Body of pancreas (tissue), 4 donors: ENCODE measurements around the gene FOXS1. TPM values are rescaled to one million over a fixed set of nuclear protein-coding genes. Genes with fewer than 3 reads are reported as not detected.

Source experiments
- ATAC-seq: fragments of 150-250 bp; one replicate; pipeline ENCODE4 v1.9.1; 2016
- DNase-seq, 4 donors: peaks; one replicate each; pipeline ENCODE4 v3.0.0-alpha.2; 2019
- H3K27ac ChIP-seq, 4 donors: fragments of 200-600 bp; sonication (generic); 1 replicate in 3 of 4; 2 replicates in 1 of 4; pipeline versions ENCODE4 v1.5.1 to v1.6.1; 2016 to 2019; ENCODE audit warnings: mild to moderate bottlenecking in 1 of 4, mixed read lengths in 1 of 4, moderate library complexity in 1 of 4
- H3K27me3 ChIP-seq, 2 donors: fragments of 200-600 bp; sonication (generic); one replicate each; pipeline ENCODE4 v1.6.0; 2016; ENCODE audit warnings: mild to moderate bottlenecking in 1 of 2
- H3K36me3 ChIP-seq, 2 donors: fragments of 200-600 bp; sonication (generic); replicated peaks in 1 of 2; 2 replicates each; pipeline ENCODE4 v1.5.1; 2016; ENCODE audit warnings: low read depth in 2 of 2; ENCODE audit not compliant: insufficient read depth in 1 of 2
- H3K4me1 ChIP-seq: fragments of 200-600 bp; sonication (generic); one replicate; pipeline ENCODE4 v1.6.0; 2016
- H3K4me3 ChIP-seq, 2 donors: fragments of 200-600 bp; sonication (generic); 1 replicate in 1 of 2; 2 replicates in 1 of 2; pipeline ENCODE4 v1.5.1; 2016 to 2019
- H3K9me3 ChIP-seq, 3 donors: fragments of 200-600 bp; sonication (generic); 1 replicate in 2 of 3; 2 replicates in 1 of 3; pipeline ENCODE4 v1.5.1; 2016
- POLR2A ChIP-seq, 3 donors: fragments of 450-650 bp; IDR thresholded peaks; one replicate each; pipeline ENCODE4 v1.6.1; 2016; ENCODE audit warnings: antibody characterized with exemption in 3 of 3, mild to moderate bottlenecking in 2 of 3
- WGBS, 2 donors: methylation state at CpG; one replicate each; pipeline ENCODE4 v1.1.5; 2017; 5-methylcytosine and 5-hydroxymethylcytosine counted together
- intact Hi-C: fragments of 100-400 bp; cut with DNase I; formaldehyde crosslinking; loops from one replicate; pipeline ENCODE4 v1.15.1; 2023
- total RNA-seq, 2 donors: library from RNA; depleted of rRNA; stranded (reverse); fragments of >200 nt; gene quantifications; one replicate each; pipeline ENCODE4 v1.1.0, GENCODE V29; 2016
- TF ChIP-seq, protein P1 (sequence below), 7 experiments: fragments of 450-650 bp in 4 of 7; fragments of 200-600 bp in 3 of 7; sonication (generic) in 3 of 7; IDR thresholded peaks; one replicate each; pipeline ENCODE4 v1.5.1; 2016 to 2019; ENCODE audit warnings: antibody characterized with exemption in 7 of 7

FOXS1 gene
- total RNA-seq, 2 donors from 2014 or later, result 3.0 TPM; not detected in 1

- Histone ChIP-seq H3K27me3 (no peaks in the 10 kb centered on the region), H3K4me3 (no peak overlapping the region), H3K4me1 (peaks cover 19% of the 10 kb centered on the region), H3K27ac (no peak overlapping the region), H3K9me3 (no peaks in the 10 kb centered on the region), H3K36me3 (no peaks in the 10 kb centered on the region)
- DNase-seq, result no peak
- TF ChIP-seq POLR2A (IDR thresholded peaks at IDR 0.05), result no peak
- TF ChIP-seq, protein P1, sequence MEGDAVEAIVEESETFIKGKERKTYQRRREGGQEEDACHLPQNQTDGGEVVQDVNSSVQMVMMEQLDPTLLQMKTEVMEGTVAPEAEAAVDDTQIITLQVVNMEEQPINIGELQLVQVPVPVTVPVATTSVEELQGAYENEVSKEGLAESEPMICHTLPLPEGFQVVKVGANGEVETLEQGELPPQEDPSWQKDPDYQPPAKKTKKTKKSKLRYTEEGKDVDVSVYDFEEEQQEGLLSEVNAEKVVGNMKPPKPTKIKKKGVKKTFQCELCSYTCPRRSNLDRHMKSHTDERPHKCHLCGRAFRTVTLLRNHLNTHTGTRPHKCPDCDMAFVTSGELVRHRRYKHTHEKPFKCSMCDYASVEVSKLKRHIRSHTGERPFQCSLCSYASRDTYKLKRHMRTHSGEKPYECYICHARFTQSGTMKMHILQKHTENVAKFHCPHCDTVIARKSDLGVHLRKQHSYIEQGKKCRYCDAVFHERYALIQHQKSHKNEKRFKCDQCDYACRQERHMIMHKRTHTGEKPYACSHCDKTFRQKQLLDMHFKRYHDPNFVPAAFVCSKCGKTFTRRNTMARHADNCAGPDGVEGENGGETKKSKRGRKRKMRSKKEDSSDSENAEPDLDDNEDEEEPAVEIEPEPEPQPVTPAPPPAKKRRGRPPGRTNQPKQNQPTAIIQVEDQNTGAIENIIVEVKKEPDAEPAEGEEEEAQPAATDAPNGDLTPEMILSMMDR (IDR thresholded peaks at IDR 0.05), result no peak
- intact Hi-C loops, result loop anchor here (10.0 kb wide), 1 partner anchor 175 kb away; no protein-coding TSS in a partner anchor
- no peak for ATAC-seq
- 42 to 49% methylated on average over 7 of the region's 7 CpGs for WGBS, 2 donors
Measured at GRCh38 chr20:31859998-31860380, 14.6 kb upstream of the FOXS1 start.

DNA sequence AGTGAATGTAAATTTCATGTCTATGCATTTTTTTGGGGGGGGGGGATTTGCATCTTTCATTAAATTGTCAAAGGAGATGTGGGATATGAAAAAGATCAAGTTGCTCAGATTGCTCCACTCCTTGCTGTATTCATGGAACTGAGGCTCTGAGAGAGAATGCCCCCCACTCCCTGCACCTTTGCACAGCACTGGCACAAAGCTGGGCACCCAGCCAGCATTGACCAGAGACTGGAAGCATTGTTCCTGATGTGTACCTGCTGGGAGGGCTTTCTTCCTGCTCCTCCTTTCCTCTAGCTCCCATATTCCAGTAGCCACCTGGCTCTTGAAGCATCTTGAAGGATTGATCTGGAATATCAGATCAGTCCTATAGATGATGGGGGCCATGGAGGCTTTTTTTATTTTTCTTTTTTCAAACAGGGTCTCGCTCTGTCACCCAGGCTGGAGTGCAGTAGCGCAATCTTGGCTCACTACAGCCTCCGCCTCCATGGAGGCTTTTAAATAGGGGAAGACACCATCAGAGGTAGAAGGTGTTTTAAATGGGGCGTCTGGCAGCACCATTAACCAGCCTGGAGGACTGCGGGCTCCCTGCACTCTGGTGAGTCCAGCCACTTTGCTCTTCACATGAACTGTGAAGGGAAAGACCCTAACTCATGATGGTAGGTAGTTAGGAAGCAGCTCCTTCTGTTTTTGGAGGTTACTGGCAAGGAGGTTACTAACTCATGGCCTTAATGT, 14.0 kb upstream of the FOXS1 start:
- no peaks in the 10 kb centered on the region for H3K36me3 ChIP-seq
- ATAC-seq (no peak), DNase-seq (no peak)
- H3K4me1 ChIP-seq, result peaks cover 19% of the 10 kb centered on the region
- 76 to 83% methylated on average over 5 of the region's 5 CpGs for WGBS, 2 donors
- no peak for TF ChIP-seq POLR2A (IDR thresholded peaks at IDR 0.05)
- TF ChIP-seq, protein P1 (IDR thresholded peaks at IDR 0.05), result no peak
- H3K27ac ChIP-seq, result no peak overlapping the region
- H3K27me3 ChIP-seq, result no peaks in the 10 kb centered on the region
- H3K4me3 ChIP-seq, result no peak overlapping the region
- intact Hi-C loops, result loop anchor here (10.0 kb wide), 1 partner anchor 175 kb away; no protein-coding TSS in a partner anchor
- no peaks in the 10 kb centered on the region for H3K9me3 ChIP-seq

DNA sequence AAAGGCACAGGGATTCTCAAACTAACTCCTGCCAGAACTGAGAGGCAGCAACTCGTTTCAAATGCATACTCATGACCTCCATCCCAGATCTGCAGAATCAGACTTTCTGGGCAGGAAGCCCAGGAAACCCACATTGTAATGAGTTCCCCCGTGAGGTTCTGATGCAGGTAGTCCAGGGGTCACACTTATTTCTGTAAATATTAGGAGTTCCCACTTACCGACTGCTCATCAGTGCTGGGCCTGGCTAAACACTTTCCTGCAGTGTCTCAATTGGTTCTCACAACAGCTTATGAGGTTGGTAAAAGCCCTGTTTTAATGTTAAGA, 13.3 kb upstream of the FOXS1 start:
- TF ChIP-seq POLR2A (IDR thresholded peaks at IDR 0.05), result no peak
- TF ChIP-seq, protein P1 (IDR thresholded peaks at IDR 0.05), result no peak
- 29 to 32% methylated on average over 3 of the region's 3 CpGs for WGBS, 2 donors
- no peaks in the 10 kb centered on the region for H3K9me3 ChIP-seq
- ATAC-seq (no peak), DNase-seq (no peak)
- intact Hi-C loops, result loop anchor here (10.0 kb wide), 1 partner anchor 176 kb away; no protein-coding TSS in a partner anchor
- H3K27me3 ChIP-seq, result no peaks in the 10 kb centered on the region
- no peaks in the 10 kb centered on the region for H3K36me3 ChIP-seq
- H3K27ac ChIP-seq, result no peak overlapping the region
- H3K4me3 ChIP-seq, result no peak overlapping the region
- peaks cover 19% of the 10 kb centered on the region for H3K4me1 ChIP-seq

DNA sequence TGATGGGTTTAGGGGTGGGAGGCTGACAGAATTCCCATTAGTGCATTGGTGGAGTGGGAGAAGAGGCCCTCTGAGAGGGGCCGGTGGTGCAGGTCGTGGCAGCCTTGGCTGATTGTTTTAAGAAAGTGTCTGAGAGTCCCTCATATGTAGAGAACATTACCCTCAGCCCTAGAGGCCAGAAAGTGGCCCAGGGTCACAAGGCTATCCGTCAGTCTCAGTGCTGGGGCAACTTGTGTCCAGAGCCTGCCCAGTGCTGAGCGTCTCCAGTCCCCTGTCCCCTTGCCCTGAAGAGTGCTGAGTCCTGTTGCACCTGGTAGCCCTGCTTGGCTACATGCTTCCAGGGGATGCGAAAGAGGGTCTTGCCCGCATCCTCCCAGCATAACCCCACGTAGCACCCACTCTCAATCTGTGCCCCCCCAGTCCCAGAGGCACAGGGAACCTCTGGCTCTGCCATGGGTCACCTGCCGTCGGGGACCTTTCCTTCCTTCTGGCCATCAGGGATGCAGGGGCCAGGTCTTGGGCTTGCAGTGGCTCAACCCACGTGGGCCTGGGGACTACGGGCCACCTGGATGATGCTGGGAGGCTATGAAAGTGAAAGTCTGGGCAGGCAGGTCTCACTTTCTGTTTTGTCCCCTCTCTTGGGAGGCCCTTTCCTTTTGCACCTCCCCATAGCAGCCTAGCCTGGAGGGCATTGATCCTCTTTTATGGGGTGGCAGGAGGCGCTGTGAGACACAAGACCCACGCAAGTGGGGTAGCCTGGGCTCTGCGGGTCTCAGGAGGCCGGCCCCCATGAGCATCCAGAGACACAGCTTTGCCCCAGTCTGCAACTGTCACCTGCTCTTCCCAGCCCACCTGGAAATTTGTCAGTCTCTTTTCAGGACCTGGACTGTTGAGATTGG, 12.7 kb upstream of the FOXS1 start:
- no peak for TF ChIP-seq POLR2A (IDR thresholded peaks at IDR 0.05)
- TF ChIP-seq, protein P1 (IDR thresholded peaks at IDR 0.05), result no peak
- H3K27ac ChIP-seq, result no peak overlapping the region
- H3K4me1 ChIP-seq, result peaks cover 19% of the 10 kb centered on the region
- DNase-seq, result no peak
- whole genome bisulfite sequencing, 2 donors, result 63 to 69% methylated on average over 8 to 13 of the region's 15 CpGs
- no peaks in the 10 kb centered on the region for H3K9me3 ChIP-seq
- ATAC-seq, result no peak
- intact Hi-C loops, result loop anchor here (10.0 kb wide), 1 partner anchor 177 kb away; no protein-coding TSS in a partner anchor
- H3K4me3 ChIP-seq, result no peak overlapping the region
- H3K27me3 ChIP-seq, result no peaks in the 10 kb centered on the region
- H3K36me3 ChIP-seq, result no peaks in the 10 kb centered on the region
